ENCODE results near the gene TMEM201.

The TMEM201 gene

DNA sequence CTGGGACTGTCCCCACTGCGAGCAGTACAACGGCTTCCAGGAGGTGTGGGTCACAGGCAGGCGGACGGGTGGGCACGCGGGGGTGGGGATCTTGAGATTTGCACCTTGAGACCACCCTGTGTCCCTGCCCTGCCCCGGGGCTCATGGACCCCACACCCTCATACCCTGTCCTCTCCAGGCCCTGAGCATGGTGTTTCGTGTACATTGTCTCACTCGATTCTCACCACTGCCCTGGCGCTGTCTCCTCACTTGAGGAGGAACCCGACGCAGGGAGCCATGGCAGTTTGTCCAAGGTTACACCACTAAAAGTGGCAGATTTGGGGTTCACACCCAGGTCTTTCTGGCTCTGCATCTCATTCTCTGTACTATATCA, 7.2 kb downstream of the TMEM201 start:
- Histone ChIP-seq H3K27ac (ENCODE audit: low read length) (no peak overlapping the region), H3K27me3 (ENCODE audit: insufficient read depth, low read length) (no peaks in the 10 kb centered on the region), H3K9me3 (ENCODE audit: insufficient read depth, low read depth, low read length) (no peaks in the 10 kb centered on the region), H3K4me1 (ENCODE audit: insufficient read depth, low read length) (peaks cover 15% of the 10 kb centered on the region), H3K36me3 (ENCODE audit: insufficient read depth, low read depth, low read length) (peaks cover 28% of the 10 kb centered on the region), H3K4me3 (ENCODE audit: low read length) (no peak overlapping the region), H3K9ac (ENCODE audit: low read depth, low read length) (no peak overlapping the region)

DNA sequence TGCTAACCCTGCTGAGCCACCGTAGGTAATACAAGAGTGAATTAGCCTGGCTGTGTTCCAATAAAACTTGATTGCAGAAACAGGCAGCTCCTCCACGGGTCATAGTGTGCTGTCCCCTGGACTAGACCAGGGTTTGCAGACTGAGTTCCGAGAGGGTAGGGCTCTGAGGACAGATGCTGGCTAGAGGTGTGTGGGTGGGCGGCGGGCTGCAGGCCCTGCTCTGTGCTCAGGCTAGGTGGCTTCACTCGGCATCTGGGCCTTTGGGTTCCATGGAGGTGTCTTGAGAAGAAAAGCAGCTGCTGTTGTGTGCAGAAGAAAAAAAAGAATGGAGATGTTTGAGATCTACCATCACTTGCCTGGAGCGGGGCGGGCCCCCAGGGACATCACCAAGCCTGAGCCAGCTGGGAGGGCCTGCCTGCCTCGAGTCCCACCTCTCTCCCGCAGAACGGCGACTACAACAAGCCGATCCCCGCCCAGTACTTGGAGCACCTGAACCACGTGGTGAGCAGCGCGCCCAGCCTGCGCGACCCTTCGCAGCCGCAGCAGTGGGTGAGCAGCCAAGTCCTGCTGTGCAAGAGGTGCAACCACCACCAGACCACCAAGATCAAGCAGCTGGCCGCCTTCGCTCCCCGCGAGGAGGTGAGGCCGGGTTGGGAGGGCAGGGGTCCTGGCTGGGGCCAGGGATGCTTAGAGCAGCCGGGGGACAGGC, 7.9 kb downstream of the TMEM201 start:
- Histone ChIP-seq H3K9me3 (ENCODE audit: insufficient read depth, low read depth, low read length) (no peaks in the 10 kb centered on the region), H3K27me3 (ENCODE audit: insufficient read depth, low read length) (no peaks in the 10 kb centered on the region), H3K27ac (ENCODE audit: low read length) (no peak overlapping the region), H3K4me1 (ENCODE audit: insufficient read depth, low read length) (peaks cover 15% of the 10 kb centered on the region), H3K4me3 (ENCODE audit: low read length) (no peak overlapping the region), H3K36me3 (ENCODE audit: insufficient read depth, low read depth, low read length) (peaks cover 35% of the 10 kb centered on the region), H3K9ac (ENCODE audit: low read depth, low read length) (no peak overlapping the region; the same call in 1 of the 2 replicates)

DNA sequence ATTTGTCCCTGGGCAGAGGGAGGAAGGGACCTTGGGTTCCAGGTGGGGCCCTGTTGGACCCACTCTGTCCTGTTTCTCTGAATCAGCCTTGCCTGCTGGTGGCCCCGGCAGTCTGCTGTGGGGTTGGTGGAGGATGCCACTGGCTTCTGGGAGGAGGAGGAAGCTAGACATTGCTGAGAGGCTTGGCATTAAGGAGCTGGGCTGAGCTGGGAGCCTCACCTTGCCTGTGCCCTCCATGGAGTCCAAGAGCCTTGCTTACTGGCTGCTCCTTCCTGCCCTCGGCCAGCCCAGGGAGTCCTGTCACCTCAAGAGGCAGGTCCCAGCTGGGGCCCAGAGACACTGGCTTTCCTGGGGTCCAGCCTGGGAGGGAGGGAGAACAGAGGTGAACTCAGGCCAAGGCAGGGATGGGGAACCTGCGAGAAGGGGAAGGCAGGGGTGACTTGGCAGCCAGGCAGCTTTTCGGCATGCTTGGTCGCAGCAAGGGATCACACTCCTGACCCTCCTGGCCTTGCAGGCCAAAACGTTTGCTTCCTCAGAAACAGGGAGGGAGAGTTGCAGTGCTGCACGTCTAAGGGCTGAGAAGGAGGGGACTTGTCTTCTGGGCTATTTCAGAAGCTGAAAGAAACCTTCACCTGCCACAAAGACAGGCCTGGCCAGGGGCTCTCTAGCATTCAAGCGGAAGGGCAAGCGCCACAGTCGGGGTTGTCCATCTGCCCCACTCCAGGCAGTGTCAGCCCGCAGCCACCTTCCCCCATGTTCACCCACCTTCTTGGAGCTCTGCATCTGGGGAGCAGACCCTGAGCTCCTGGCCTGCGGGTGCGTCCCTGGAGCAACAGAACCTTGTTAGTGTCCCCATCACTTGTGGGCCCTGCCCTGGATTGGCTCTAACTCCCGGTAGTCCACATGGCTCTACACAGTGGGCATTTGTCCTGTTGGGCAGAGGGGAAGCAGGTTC, 8.9 kb downstream of the TMEM201 start:
- H3K4me3 ChIP-seq (ENCODE audit: low read length), result no peak overlapping the region
- no peaks in the 10 kb centered on the region for H3K27me3 ChIP-seq (ENCODE audit: insufficient read depth, low read length)
- H3K9ac ChIP-seq (ENCODE audit: low read depth, low read length), result no peak overlapping the region
- H3K36me3 ChIP-seq (ENCODE audit: insufficient read depth, low read depth, low read length), result peaks cover 43% of the 10 kb centered on the region
- H3K4me1 ChIP-seq (ENCODE audit: insufficient read depth, low read length), result peaks cover 12% of the 10 kb centered on the region
- H3K9me3 ChIP-seq (ENCODE audit: insufficient read depth, low read depth, low read length), result no peaks in the 10 kb centered on the region
- no peak overlapping the region for H3K27ac ChIP-seq (ENCODE audit: low read length)

DNA sequence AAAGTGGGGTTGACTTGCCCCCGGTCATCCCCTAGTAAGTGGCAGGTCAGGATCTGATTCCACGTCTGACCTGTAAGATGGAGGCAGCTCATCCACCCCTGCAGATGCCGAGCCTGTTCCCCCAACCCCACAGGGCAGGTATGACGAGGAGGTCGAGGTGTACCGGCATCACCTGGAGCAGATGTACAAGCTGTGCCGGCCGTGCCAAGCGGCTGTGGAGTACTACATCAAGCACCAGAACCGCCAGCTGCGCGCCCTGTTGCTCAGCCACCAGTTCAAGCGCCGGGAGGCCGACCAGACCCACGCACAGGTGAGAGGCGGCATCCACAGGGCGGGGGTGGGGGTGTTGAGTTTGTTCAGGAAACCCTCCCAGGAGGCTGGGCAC, 9.6 kb downstream of the TMEM201 start:
- H3K4me3 ChIP-seq (ENCODE audit: low read length), result no peak overlapping the region
- H3K36me3 ChIP-seq (ENCODE audit: insufficient read depth, low read depth, low read length), result peaks cover 50% of the 10 kb centered on the region
- H3K4me1 ChIP-seq (ENCODE audit: insufficient read depth, low read length), result peaks cover 6% of the 10 kb centered on the region; the same call in 1 of the 2 replicates
- H3K9ac ChIP-seq (ENCODE audit: low read depth, low read length), result no peak overlapping the region
- H3K27ac ChIP-seq (ENCODE audit: low read length), result no peak overlapping the region
- H3K27me3 ChIP-seq (ENCODE audit: insufficient read depth, low read length), result no peaks in the 10 kb centered on the region
- H3K9me3 ChIP-seq (ENCODE audit: insufficient read depth, low read depth, low read length), result no peaks in the 10 kb centered on the region

DNA sequence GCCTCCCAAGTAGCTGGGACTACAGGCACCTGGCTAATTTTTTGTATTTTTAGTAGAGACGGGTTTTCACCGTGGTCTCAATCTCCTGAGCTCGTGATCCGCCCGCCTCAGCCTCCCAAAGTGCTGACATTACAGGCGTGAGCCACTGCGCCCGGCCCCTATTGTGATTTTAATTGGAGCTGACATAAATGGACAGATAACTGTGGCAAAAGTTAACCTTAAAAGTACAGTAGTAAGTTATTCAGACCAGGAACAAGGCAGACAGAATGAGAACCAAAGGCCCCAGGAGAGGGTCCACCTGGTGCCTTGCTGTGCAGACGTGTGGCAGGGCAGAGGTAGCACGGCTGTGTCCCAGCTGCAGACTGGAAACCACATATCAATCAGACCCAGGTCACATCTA, 11.0 kb downstream of the TMEM201 start:
- H3K4me3 ChIP-seq (ENCODE audit: low read length), result no peak overlapping the region
- H3K9me3 ChIP-seq (ENCODE audit: insufficient read depth, low read depth, low read length), result no peaks in the 10 kb centered on the region
- H3K4me1 ChIP-seq (ENCODE audit: insufficient read depth, low read length), result no peaks in the 10 kb centered on the region
- H3K9ac ChIP-seq (ENCODE audit: low read depth, low read length), result no peak overlapping the region
- no peaks in the 10 kb centered on the region for H3K27me3 ChIP-seq (ENCODE audit: insufficient read depth, low read length)
- H3K36me3 ChIP-seq (ENCODE audit: insufficient read depth, low read depth, low read length), result peaks cover 57% of the 10 kb centered on the region
- no peak overlapping the region for H3K27ac ChIP-seq (ENCODE audit: low read length)

DNA sequence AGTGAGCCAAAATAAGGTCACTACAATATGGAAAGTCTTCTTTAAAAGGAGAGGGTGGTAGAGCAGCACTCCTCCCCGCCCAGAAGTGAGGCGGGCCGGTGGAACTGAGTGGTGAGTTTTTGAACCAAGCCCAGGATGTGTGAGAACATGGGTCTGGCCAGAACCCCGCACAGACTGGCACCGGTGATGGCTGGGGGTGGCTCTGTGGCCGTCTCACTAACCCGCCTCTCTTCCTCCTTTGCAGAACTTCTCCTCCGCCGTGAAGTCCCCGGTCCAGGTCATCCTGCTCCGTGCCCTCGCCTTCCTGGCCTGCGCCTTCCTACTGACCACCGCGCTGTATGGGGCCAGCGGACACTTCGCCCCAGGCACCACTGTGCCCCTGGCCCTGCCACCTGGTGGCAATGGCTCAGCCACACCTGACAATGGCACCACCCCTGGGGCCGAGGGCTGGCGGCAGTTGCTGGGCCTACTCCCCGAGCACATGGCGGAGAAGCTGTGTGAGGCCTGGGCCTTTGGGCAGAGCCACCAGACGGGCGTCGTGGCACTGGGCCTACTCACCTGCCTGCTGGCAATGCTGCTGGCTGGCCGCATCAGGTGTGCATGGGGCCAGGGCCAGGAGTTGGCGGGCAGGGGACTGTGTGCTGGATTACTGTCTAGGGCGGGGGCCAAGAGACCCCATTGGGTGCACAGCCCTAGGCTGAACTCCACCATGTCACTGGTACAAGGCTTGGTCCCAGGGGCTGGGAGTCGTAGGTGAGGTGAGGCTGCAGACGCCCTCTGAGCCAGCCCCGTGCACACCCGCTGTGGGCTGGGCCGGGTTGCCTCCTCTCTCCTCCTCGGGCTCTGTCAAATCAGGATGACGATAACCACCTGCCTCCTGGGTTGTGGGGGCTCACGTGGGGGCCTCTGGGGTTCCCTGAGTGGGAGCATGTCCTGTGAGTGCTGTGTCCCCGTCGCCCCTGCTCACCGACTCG, 12.4 kb downstream of the TMEM201 start:
- Histone ChIP-seq H3K36me3 (ENCODE audit: insufficient read depth, low read depth, low read length) (peaks cover 57% of the 10 kb centered on the region), H3K27me3 (ENCODE audit: insufficient read depth, low read length) (no peaks in the 10 kb centered on the region), H3K4me3 (ENCODE audit: low read length) (no peak overlapping the region), H3K4me1 (ENCODE audit: insufficient read depth, low read length) (no peaks in the 10 kb centered on the region), H3K9ac (ENCODE audit: low read depth, low read length) (no peak overlapping the region), H3K9me3 (ENCODE audit: insufficient read depth, low read depth, low read length) (no peaks in the 10 kb centered on the region), H3K27ac (ENCODE audit: low read length) (no peak overlapping the region)

DNA sequence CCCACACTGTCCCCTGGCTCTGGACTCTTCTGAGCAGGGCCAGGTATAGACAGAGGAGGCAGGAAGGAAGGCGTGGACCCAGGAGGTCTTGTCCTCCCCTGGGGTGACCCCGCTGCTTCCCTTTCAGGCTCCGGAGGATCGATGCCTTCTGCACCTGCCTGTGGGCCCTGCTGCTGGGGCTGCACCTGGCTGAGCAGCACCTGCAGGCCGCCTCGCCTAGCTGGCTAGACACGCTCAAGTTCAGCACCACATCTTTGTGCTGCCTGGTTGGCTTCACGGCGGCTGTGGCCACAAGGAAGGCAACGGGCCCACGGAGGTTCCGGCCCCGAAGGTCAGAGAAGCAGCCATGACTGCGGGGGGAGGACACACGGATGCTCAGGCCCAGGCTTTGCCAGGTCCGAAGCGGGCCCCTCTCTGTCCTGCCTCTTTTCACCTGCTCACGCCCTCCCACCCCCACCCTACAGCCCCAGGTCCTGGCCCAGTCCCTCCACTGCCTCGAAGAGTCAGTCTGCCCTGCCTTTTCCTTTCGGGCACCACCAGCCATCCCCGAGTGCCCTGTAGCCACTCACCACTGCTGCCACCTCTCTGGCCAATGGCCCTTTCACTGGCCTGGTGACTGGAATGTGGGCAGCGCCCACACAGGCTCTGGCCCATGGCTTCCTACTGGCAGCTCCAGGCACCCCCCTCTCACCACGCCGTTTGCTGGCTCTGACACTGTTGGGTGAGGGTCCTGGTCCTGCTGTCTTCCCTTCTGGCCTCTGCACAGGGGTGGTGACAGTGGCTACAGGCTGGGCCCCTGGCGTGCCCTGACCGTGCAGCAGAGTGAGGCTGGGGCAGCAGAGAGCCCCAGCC, 13.5 kb downstream of the TMEM201 start:
- H3K36me3 ChIP-seq (ENCODE audit: insufficient read depth, low read depth, low read length), result peaks cover 55% of the 10 kb centered on the region
- H3K9me3 ChIP-seq (ENCODE audit: insufficient read depth, low read depth, low read length), result no peaks in the 10 kb centered on the region
- no peak overlapping the region for H3K4me3 ChIP-seq (ENCODE audit: low read length)
- H3K4me1 ChIP-seq (ENCODE audit: insufficient read depth, low read length), result no peaks in the 10 kb centered on the region
- no peak overlapping the region for H3K9ac ChIP-seq (ENCODE audit: low read depth, low read length)
- H3K27me3 ChIP-seq (ENCODE audit: insufficient read depth, low read length), result no peaks in the 10 kb centered on the region
- H3K27ac ChIP-seq (ENCODE audit: low read length), result no peak overlapping the region

DNA sequence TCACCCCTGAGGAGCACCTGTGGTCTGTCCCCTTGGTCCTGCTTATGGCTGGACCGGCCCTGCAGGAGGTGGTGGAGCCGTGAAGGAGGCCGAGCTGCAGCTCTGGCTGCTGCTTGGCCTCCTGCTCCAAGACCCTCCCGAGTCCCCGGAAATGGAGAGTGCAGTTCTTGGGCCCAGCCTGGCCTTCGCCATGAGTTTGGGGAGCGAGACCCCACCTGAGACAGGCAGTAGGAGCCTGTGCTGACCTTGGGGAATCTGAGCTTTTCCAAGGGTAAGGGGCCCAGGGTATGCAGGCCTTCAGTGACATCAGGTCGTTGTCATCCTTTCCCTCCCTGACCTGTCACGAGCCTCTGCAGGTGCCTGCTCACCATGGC, 14.1 kb downstream of the TMEM201 start:
- Histone ChIP-seq H3K4me3 (ENCODE audit: low read length) (no peak overlapping the region), H3K4me1 (ENCODE audit: insufficient read depth, low read length) (no peaks in the 10 kb centered on the region), H3K36me3 (ENCODE audit: insufficient read depth, low read depth, low read length) (peaks cover 49% of the 10 kb centered on the region), H3K27me3 (ENCODE audit: insufficient read depth, low read length) (no peaks in the 10 kb centered on the region), H3K9ac (ENCODE audit: low read depth, low read length) (no peak overlapping the region), H3K27ac (ENCODE audit: low read length) (no peak overlapping the region), H3K9me3 (ENCODE audit: insufficient read depth, low read depth, low read length) (no peaks in the 10 kb centered on the region)

DNA sequence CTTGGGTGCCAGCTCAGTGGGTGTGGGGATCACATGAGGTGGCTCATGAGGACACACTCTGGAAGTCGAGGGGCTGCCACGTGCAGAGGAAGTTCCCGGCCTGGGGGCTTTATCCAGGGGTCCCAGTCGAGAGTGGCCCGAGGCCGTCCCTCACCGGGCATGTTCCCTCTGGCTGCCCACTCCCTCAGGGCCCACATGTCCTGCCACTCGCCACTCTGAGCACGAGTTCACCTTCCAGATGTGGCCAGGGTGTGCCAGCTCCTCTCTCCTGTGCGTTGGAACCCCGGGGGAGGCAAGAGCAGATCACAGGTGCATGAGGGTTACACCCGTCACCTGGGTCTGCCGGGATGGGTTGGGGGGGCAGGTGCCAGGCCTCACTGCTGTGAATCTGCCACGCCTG, 14.6 kb downstream of the TMEM201 start:
- Histone ChIP-seq H3K4me3 (ENCODE audit: low read length) (no peak overlapping the region), H3K27me3 (ENCODE audit: insufficient read depth, low read length) (no peaks in the 10 kb centered on the region), H3K9ac (ENCODE audit: low read depth, low read length) (no peak overlapping the region), H3K4me1 (ENCODE audit: insufficient read depth, low read length) (no peaks in the 10 kb centered on the region), H3K9me3 (ENCODE audit: insufficient read depth, low read depth, low read length) (no peaks in the 10 kb centered on the region), H3K36me3 (ENCODE audit: insufficient read depth, low read depth, low read length) (peaks cover 49% of the 10 kb centered on the region), H3K27ac (ENCODE audit: low read length) (no peak overlapping the region)

DNA sequence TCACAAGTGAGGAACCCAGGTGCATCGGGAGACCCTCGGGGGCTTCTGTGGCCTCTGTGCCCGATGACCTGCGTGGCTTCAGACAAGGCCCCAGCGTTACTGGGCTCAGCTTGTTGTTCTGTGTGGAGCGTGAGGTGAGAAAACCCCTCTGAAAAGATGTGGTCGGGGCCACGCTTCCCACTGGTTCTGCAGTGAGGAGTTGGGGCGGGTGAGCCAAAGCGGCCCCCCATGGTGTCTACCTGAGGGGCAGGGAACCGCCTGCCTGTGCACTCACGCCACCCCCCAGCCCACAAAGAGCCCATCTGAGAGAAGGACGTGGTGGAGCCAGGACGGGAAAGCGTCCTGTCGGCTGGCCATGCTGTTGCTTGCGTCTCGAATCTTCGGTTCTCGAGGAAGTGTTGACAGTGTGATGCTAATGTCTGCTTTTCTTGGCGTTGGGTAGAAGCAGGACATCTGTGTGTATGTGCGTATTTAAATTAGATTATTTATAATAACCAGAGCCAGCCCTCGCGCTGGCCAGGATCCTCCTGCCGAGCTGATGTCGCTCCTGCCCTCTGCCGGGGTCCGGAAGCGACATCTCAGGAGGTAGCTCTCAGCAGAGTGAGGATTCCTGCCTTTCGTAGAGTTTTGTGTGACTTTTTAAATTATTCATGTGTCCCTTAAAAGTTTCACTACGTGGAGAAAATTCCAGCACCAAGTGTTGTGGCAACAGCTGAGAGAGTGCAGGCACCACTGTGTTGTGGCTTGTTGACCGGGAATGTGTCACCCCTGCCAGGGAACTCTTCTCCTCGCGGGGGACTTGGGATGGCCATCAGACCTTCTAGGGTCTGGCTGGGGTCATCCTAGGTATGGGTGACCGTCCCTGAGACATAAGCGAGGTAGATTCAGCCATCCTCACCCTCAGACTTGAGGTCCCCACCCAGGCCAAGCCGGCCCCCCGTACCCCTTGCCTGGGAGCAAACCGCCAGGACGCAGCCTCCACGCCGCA, 15.3 kb downstream of the TMEM201 start:
- Histone ChIP-seq H3K4me1 (ENCODE audit: insufficient read depth, low read length) (no peaks in the 10 kb centered on the region), H3K27me3 (ENCODE audit: insufficient read depth, low read length) (no peaks in the 10 kb centered on the region), H3K4me3 (ENCODE audit: low read length) (no peak overlapping the region), H3K9me3 (ENCODE audit: insufficient read depth, low read depth, low read length) (no peaks in the 10 kb centered on the region), H3K36me3 (ENCODE audit: insufficient read depth, low read depth, low read length) (peaks cover 54% of the 10 kb centered on the region), H3K27ac (ENCODE audit: low read length) (no peak overlapping the region), H3K9ac (ENCODE audit: low read depth, low read length) (no peak overlapping the region)
